Mesothelial cell of epicardium (in vitro differentiated cells): ENCODE measurements around the gene CASTOR1. TPM values are rescaled to one million over a fixed set of nuclear protein-coding genes. Genes with fewer than 3 reads are reported as not detected.

ENCODE experiments used
- DNase-seq, 2 experiments: peaks; one replicate each; pipeline ENCODE4 v3.0.0; 2021; ENCODE audit warnings: low spot score in 2 of 2; ENCODE audit not compliant: unreplicated experiment in 2 of 2
- H3K27ac Mint-ChIP-seq: 2 replicates; pipeline ENCODE4 v1.8.0; 2021; ENCODE audit warnings: mixed read lengths
- H3K27me3 Mint-ChIP-seq: 2 replicates; pipeline ENCODE4 v1.8.0; 2021; ENCODE audit warnings: low read depth, mixed read lengths
- H3K36me3 Mint-ChIP-seq: 2 replicates; pipeline ENCODE4 v1.8.0; 2021; ENCODE audit warnings: mixed read lengths
- H3K4me1 Mint-ChIP-seq: 2 replicates; pipeline ENCODE4 v1.8.0; 2021; ENCODE audit warnings: mixed read lengths
- H3K4me3 Mint-ChIP-seq: 2 replicates; pipeline ENCODE4 v1.8.0; 2021; ENCODE audit warnings: mild to moderate bottlenecking, moderate library complexity, mixed read lengths
- H3K9me3 Mint-ChIP-seq: 2 replicates; pipeline ENCODE4 v1.8.0; 2021; ENCODE audit warnings: mixed read lengths
- total RNA-seq: library from RNA; stranded (reverse); gene quantifications from 3 replicates; pipeline ENCODE4 v1.2.1, GENCODE V29; 2021
- TF ChIP-seq, protein P1 (sequence below): fragments of 200-600 bp; sonication (generic); IDR thresholded peaks from one replicate; pipeline ENCODE4 v1.5.0; 2021; ENCODE audit warnings: antibody characterized with exemption; ENCODE audit not compliant: unreplicated experiment

CASTOR1 gene
- total RNA-seq, 1 donor from 2014 or later: 13.5 TPM

DNA sequence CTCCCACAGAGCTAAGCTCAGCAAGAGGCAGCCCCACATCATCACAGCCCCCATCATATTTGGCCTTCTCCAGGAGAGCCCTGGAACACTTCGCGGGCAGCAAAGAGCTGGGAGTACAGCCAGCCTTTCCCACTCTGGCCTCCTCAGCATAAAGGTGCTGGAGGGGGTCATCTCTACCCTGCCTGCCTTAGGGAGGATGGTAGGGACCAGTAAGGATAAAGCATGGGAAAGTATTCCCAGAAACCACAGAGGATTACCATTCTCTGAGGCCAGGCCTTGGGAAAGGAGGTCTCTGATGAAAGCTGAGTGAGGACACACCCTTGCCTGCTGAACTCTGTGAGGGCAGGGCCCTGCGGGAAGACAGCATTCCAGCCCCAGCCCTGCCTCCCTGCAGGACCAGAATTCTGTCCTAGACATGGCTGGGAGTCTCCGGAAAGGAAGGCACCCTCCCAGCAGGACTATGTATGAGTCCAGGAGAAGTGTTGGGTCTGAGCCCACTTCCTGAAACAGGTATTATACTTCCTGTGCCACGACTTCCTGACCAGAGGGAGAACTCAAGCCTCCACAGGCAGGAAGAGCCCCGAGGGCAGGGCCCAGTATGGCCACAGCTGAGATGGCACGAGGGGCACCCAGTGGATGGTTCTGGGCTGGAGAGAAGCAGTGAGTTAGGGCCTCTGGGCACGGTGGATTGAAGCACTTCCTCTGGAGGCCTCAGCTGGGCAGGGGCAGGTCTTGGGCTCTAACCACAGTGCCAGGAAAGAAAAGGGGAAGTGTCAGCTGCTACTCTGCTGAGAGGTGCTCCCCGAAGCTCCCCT lies 12.9 kb upstream of the CASTOR1 start:
- Mint-ChIP-seq H3K27me3 (no peaks in the 10 kb centered on the region), H3K9me3 (no peaks in the 10 kb centered on the region), H3K27ac (peak overlapping the region; percentile 50), H3K36me3 (peaks cover 2% of the 10 kb centered on the region), H3K4me1 (peaks cover 60% of the 10 kb centered on the region), H3K4me3 (no peak overlapping the region)
- TF ChIP-seq, protein P1, sequence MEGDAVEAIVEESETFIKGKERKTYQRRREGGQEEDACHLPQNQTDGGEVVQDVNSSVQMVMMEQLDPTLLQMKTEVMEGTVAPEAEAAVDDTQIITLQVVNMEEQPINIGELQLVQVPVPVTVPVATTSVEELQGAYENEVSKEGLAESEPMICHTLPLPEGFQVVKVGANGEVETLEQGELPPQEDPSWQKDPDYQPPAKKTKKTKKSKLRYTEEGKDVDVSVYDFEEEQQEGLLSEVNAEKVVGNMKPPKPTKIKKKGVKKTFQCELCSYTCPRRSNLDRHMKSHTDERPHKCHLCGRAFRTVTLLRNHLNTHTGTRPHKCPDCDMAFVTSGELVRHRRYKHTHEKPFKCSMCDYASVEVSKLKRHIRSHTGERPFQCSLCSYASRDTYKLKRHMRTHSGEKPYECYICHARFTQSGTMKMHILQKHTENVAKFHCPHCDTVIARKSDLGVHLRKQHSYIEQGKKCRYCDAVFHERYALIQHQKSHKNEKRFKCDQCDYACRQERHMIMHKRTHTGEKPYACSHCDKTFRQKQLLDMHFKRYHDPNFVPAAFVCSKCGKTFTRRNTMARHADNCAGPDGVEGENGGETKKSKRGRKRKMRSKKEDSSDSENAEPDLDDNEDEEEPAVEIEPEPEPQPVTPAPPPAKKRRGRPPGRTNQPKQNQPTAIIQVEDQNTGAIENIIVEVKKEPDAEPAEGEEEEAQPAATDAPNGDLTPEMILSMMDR: no peak
- no peak for DNase-seq

DNA sequence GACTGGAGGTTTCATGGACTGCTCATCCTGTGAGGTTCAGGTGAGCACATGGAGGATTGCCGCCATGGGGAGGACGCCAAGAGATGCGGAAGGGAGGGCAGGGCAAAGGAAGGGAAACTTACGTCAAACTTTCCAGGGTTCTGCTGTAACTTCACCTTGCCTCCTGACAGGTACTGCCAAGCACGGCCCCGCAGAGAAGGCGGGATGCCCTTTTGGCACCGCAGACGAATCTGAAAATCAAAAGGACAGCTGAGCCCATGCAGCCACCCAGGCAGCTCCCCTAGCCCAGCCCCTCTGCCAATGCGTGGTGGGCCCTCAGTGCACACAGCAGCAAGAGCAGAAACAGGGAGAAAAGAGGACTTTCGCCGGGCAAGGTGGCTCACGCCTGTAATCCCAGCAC lies 10.0 kb upstream of the CASTOR1 start:
- H3K27ac Mint-ChIP-seq: peak overlapping the region; percentile 47
- TF ChIP-seq, protein P1: no peak
- H3K27me3 Mint-ChIP-seq: no peaks in the 10 kb centered on the region
- H3K4me3 Mint-ChIP-seq: no peak overlapping the region
- H3K4me1 Mint-ChIP-seq: peaks cover 37% of the 10 kb centered on the region
- no peak for DNase-seq
- H3K36me3 Mint-ChIP-seq: peaks cover 2% of the 10 kb centered on the region
- no peaks in the 10 kb centered on the region for H3K9me3 Mint-ChIP-seq

DNA sequence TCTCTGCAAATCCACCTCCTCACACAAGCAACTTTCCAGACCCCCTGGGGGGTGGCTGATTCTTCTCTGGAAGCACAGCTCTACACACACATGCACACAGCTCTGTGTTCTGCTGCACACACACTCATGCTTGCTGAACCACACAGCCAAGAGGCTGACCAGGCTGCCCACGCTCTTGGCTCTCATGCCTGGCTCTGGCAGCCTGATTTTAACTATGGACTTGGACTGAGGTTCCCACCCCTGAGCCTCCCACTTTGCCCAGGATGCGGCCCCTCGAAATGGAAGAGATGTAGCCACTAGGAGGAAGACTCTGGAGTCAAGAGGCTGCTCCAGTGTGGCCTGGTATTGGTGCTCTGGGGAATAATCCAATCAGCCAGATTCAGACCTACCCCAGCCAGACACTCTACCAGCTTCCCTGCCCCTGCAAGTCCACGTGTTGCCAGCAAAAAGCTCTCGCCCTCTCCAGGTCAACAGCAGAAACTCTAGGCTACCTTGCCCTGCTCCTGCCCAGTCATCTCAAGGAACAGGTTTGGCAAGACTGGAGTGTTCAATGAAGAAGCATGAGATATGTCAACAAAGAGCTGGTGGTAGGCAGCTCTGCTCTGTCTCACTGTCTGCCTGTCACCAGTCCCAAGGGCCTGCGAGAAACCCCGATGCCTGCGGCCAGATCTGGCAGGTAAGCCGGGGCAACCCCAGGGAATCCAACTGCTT lies 8.8 kb upstream of the CASTOR1 start:
- Mint-ChIP-seq H3K27ac (peak overlapping the region; percentile 83), H3K27me3 (no peaks in the 10 kb centered on the region), H3K36me3 (peaks cover 14% of the 10 kb centered on the region), H3K9me3 (no peaks in the 10 kb centered on the region), H3K4me1 (peaks cover 34% of the 10 kb centered on the region), H3K4me3 (peak overlapping the region; percentile 15)
- no peak for DNase-seq
- TF ChIP-seq, protein P1: no peak

DNA sequence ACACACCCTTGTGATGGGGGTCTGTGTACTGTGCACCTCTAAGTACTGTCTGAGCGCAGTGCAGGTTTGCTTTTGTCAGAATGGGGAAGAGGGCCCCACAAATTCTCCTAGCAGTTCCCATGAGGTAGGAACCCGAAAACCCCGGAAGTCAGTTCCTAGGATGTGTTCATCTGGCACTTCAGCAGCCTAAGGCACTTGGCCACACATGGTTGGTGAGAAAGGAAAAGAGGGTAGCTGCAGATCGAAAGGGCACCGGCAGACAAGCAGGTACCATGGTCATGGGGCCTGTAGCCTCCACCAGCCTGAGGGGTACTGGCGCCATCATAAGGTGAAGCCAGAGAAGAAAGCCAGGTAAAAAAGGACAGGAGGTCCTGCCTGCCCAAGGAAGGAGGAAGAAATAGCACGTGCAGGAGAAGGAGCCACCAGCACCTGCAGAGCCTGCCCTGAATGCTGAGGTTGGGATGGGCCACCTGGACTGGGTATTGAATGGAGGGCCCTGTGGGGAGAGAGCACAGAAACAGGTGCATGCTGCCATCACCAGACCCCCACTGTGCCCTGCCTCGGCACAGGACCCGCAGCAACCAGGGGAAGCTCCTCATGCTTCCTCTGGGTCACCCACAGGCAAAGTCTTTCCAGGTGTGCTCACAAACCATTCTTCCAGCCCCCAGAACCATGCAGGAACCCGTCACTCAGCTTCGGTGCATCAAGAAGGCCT lies 8.1 kb upstream of the CASTOR1 start:
- DNase-seq: no peak
- peaks cover 28% of the 10 kb centered on the region for H3K4me1 Mint-ChIP-seq
- no peak overlapping the region for H3K27ac Mint-ChIP-seq
- TF ChIP-seq, protein P1: no peak
- peaks cover 18% of the 10 kb centered on the region for H3K36me3 Mint-ChIP-seq
- H3K9me3 Mint-ChIP-seq: no peaks in the 10 kb centered on the region
- no peak overlapping the region for H3K4me3 Mint-ChIP-seq
- H3K27me3 Mint-ChIP-seq: no peaks in the 10 kb centered on the region

DNA sequence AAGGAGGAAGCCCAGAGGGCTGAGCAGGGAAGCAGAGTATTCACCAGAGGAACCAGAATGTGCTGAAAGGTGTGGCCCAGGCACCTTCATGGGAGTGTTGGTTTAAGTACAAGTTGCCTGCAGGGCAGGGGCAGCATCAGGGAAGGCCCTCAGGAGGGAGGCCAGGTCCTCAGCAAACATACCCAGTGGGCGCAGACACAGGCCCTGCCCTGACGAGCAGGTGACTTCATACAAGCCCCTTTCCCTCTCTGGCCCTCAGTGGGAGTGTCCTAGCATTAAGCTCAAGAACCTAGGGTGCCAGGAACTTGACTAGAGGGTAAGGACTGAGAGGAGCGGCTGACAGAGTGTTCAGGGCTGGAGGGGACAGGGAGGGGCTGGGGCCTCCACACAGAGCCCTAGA lies 7.5 kb upstream of the CASTOR1 start:
- Mint-ChIP-seq H3K4me3 (no peak overlapping the region), H3K36me3 (peaks cover 18% of the 10 kb centered on the region), H3K4me1 (peaks cover 22% of the 10 kb centered on the region), H3K27ac (no peak overlapping the region), H3K9me3 (no peaks in the 10 kb centered on the region), H3K27me3 (no peaks in the 10 kb centered on the region)
- TF ChIP-seq, protein P1: no peak
- DNase-seq: no peak
